Suprapubic skin (tissue), 4 donors: ENCODE data around the gene PTPRA. TPM values are rescaled to one million over a fixed set of nuclear protein-coding genes. Genes with fewer than 3 reads are reported as not detected.
"Not testable (repeated sequence)": the region's sequence is repeated elsewhere in the genome, so short reads cannot be mapped to it uniquely, and the experiment has no call there.

Experiments used
- DNase-seq, 2 donors: peaks; one replicate each; pipeline ENCODE4 v3.0.0-alpha.2; 2019; ENCODE audit warnings: low spot score in 2 of 2
- H3K27ac ChIP-seq: fragments of 200-600 bp; sonication (generic); one replicate; pipeline ENCODE4 v1.5.1; 2019
- H3K27me3 ChIP-seq: fragments of 200-600 bp; sonication (generic); one replicate; pipeline ENCODE4 v1.5.1; 2019
- H3K36me3 ChIP-seq: fragments of 200-600 bp; sonication (generic); one replicate; pipeline ENCODE4 v1.5.1; 2019
- H3K4me1 ChIP-seq: fragments of 200-600 bp; sonication (generic); one replicate; pipeline ENCODE4 v1.5.1; 2019
- H3K4me3 ChIP-seq: fragments of 200-600 bp; sonication (generic); one replicate; pipeline ENCODE4 v1.5.1; 2019; ENCODE audit warnings: mild to moderate bottlenecking
- H3K9me3 ChIP-seq: fragments of 200-600 bp; sonication (generic); one replicate; pipeline ENCODE4 v1.5.1; 2019
- EP300 ChIP-seq: sonication (generic); formaldehyde crosslinking; IDR thresholded peaks from one replicate; pipeline ENCODE4 v1.6.1; 2017; ENCODE audit warnings: antibody characterized with exemption
- POLR2A ChIP-seq, 2 donors: fragments of 450-650 bp; IDR thresholded peaks; one replicate each; pipeline ENCODE4 v1.6.1; 2017; ENCODE audit warnings: antibody characterized with exemption in 2 of 2, mild to moderate bottlenecking in 2 of 2, moderate library complexity in 2 of 2
- POLR2AphosphoS5 ChIP-seq, 3 donors: sonication (generic); formaldehyde crosslinking; IDR thresholded peaks; one replicate each; pipeline ENCODE4 v1.6.1; 2017; ENCODE audit warnings: antibody characterized with exemption in 3 of 3
- WGBS: methylation state at CpG from one replicate; pipeline ENCODE4 v1.1.5; 2018; 5-methylcytosine and 5-hydroxymethylcytosine counted together
- total RNA-seq, 4 donors: library from RNA; depleted of rRNA; stranded (reverse); fragments of >200 nt; gene quantifications; one replicate each; pipeline ENCODE4 v1.1.0, GENCODE V29; 2016
- TF ChIP-seq, protein P1 (sequence below), 2 donors: fragments of 200-600 bp in 1 of 2; fragments of 450-650 bp in 1 of 2; sonication (generic) in 1 of 2; IDR thresholded peaks; one replicate each; pipeline ENCODE4 v1.5.1; 2016 to 2019; ENCODE audit warnings: antibody characterized with exemption in 2 of 2, mild to moderate bottlenecking in 1 of 2, moderate library complexity in 1 of 2

Gene PTPRA, protein sequence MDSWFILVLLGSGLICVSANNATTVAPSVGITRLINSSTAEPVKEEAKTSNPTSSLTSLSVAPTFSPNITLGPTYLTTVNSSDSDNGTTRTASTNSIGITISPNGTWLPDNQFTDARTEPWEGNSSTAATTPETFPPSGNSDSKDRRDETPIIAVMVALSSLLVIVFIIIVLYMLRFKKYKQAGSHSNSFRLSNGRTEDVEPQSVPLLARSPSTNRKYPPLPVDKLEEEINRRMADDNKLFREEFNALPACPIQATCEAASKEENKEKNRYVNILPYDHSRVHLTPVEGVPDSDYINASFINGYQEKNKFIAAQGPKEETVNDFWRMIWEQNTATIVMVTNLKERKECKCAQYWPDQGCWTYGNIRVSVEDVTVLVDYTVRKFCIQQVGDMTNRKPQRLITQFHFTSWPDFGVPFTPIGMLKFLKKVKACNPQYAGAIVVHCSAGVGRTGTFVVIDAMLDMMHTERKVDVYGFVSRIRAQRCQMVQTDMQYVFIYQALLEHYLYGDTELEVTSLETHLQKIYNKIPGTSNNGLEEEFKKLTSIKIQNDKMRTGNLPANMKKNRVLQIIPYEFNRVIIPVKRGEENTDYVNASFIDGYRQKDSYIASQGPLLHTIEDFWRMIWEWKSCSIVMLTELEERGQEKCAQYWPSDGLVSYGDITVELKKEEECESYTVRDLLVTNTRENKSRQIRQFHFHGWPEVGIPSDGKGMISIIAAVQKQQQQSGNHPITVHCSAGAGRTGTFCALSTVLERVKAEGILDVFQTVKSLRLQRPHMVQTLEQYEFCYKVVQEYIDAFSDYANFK
- total RNA-seq, result 10 to 100 TPM; 47.7 to 83.0 (median 73.4) TPM

DNA sequence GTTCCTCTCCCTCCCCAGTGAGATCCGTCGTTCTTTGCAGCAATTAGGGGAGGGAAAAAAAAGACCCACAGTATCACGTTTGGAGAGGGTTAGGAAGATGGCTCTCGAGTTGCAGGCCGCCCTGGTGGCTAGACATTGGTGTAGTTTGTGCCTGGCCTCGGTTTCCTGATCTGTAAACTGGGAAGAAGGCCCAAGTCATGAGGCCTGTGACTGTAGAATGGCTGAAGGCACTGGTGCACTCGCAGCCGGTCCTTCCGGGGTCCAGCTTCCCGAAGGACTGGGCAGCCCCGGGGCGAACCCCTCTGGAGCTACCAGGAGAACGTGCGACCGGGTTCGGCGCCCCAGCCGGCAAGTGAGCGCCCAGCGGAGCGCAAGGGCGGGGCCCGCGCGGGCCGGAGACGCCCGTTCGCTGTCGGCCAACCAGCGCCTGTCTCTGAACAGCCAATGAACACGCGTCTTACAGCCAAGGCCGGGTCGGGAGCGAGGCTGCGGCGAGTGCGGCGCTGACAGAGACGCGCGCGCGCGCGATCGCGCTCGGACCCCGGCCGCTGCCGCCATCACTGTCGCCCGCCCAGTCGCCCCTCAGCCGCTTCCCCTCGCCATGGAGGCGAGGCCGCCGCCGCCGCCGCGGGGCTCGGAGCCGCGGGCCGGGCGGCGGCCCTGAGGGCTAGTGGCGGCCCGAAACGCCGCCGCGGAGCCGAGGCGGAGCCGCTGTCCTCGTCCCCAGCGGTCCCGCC lies at the start of gene PTPRA:
PTPRA (plus strand) TSS at position 472 of the 737 bp plus-strand sequence. CDS start 90,797 bp downstream, outside the sequence.
- Histone ChIP-seq H3K27ac (peak within 1 kb of the TSS; percentile 90), H3K36me3 (no peaks in the 10 kb centered on the region), H3K9me3 (no peaks in the 10 kb centered on the region), H3K27me3 (no peaks in the 10 kb centered on the region), H3K4me1 (peaks cover 47% of the 10 kb centered on the region), H3K4me3 (peak within 1 kb of the TSS; percentile 75)
- under 1% methylated on average over 30 of the region's 83 CpGs for WGBS
- peak; percentile 94 for DNase-seq
- peak; percentile 69 to 75 for TF ChIP-seq POLR2A (IDR thresholded peaks at IDR 0.05)
- TF ChIP-seq, protein P1, sequence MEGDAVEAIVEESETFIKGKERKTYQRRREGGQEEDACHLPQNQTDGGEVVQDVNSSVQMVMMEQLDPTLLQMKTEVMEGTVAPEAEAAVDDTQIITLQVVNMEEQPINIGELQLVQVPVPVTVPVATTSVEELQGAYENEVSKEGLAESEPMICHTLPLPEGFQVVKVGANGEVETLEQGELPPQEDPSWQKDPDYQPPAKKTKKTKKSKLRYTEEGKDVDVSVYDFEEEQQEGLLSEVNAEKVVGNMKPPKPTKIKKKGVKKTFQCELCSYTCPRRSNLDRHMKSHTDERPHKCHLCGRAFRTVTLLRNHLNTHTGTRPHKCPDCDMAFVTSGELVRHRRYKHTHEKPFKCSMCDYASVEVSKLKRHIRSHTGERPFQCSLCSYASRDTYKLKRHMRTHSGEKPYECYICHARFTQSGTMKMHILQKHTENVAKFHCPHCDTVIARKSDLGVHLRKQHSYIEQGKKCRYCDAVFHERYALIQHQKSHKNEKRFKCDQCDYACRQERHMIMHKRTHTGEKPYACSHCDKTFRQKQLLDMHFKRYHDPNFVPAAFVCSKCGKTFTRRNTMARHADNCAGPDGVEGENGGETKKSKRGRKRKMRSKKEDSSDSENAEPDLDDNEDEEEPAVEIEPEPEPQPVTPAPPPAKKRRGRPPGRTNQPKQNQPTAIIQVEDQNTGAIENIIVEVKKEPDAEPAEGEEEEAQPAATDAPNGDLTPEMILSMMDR (IDR thresholded peaks at IDR 0.05), result no peak
- peak in 1 of 3 donors; percentile 39 for TF ChIP-seq POLR2AphosphoS5 (IDR thresholded peaks at IDR 0.05)

DNA sequence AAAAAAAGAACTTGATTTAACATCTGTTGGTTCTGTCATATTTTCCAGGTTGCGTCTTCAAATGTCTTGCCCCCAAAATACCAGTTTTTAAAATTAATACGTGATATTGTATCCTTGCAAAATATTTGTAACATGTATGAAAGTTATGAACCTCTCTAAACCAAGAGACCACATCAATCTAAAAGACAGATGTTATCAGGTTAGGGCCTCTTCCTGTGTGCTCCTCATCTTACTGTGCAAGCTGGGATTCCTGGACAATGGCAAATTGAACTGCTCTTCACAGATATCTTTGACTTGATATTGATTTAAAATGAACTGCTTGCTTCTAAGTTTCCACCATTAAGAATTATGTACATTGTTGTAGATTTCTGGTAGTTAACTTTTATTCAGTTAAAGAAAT lies 47.5 kb upstream of the PTPRA start:
- H3K4me3 ChIP-seq, result no peak overlapping the region
- peaks cover 34% of the 10 kb centered on the region for H3K27me3 ChIP-seq
- WGBS, result 88% methylated on average over 2 of the region's 2 CpGs

DNA sequence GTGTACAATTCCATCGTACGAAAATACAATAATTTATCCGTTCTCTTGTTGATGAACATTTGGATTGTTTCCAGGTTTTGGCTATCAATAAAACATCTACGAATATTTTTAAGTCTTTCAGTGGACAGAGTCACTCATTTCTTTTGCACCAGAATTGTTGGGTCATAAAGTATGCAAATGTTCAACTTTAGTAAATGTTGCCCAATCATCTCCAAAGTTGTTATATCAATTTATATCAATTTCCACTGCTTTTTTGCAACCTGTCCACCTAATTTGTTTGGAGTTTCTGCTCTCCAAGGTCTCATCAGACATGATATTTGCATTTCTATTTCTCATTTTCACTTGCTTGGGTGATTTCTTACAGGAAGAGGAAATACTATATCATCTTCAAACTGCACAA lies 46.6 kb upstream of the PTPRA start:
- Histone ChIP-seq H3K36me3 (no peaks in the 10 kb centered on the region), H3K4me3 (no peak overlapping the region), H3K4me1 (peaks cover 2% of the 10 kb centered on the region), H3K9me3 (no peaks in the 10 kb centered on the region), H3K27ac (no peak overlapping the region), H3K27me3 (peaks cover 25% of the 10 kb centered on the region)
- WGBS, result 90% methylated on average over 4 of the region's 4 CpGs
- TF ChIP-seq POLR2A (IDR thresholded peaks at IDR 0.05) (no peak), EP300 (no peak), POLR2AphosphoS5 (IDR thresholded peaks at IDR 0.05) (no peak)
- TF ChIP-seq, protein P1 (IDR thresholded peaks at IDR 0.05), result no peak
- no peak for DNase-seq

More for the DNA sequence above, 47.5 kb upstream of the PTPRA start:
- H3K4me1 ChIP-seq, result peaks cover 10% of the 10 kb centered on the region
- DNase-seq, result no peak
- no peak for TF ChIP-seq EP300
- TF ChIP-seq, protein P1 (IDR thresholded peaks at IDR 0.05), result no peak
- no peak for TF ChIP-seq POLR2AphosphoS5 (IDR thresholded peaks at IDR 0.05)
- no peak for TF ChIP-seq POLR2A (IDR thresholded peaks at IDR 0.05)
- no peaks in the 10 kb centered on the region for H3K36me3 ChIP-seq
- no peaks in the 10 kb centered on the region for H3K9me3 ChIP-seq
- H3K27ac ChIP-seq, result no peak overlapping the region

DNA sequence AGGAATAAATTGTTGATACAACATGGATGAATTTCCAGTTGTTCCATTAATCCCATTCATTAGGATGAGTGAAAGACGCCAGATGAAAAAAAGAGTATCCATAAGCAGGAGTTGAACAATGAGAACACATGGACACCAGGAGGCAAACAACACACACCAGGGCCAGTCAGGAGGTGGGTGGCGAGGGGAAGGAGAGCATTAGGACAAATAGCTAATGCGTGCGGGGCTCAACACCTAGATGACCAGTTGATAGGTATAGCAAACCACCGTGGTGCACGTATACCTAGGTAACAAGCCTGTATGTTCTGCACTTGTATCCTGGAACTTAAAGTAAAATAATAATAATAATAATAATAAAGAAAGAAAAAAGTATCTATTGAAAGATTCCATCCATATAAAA lies 43.9 kb upstream of the PTPRA start:
- no peak for TF ChIP-seq POLR2AphosphoS5 (IDR thresholded peaks at IDR 0.05)
- TF ChIP-seq, protein P1 (IDR thresholded peaks at IDR 0.05), result no peak
- no peak for TF ChIP-seq POLR2A (IDR thresholded peaks at IDR 0.05)
- no peak for TF ChIP-seq EP300
- WGBS, result 69% methylated on average over 6 of the region's 6 CpGs
- DNase-seq, result peak in 1 of 2 donors; percentile 61
- H3K27ac ChIP-seq, result no peak overlapping the region
- H3K4me1 ChIP-seq, result no peaks in the 10 kb centered on the region
- no peaks in the 10 kb centered on the region for H3K9me3 ChIP-seq
- no peak overlapping the region for H3K4me3 ChIP-seq
- peaks cover 18% of the 10 kb centered on the region for H3K27me3 ChIP-seq
- no peaks in the 10 kb centered on the region for H3K36me3 ChIP-seq

DNA sequence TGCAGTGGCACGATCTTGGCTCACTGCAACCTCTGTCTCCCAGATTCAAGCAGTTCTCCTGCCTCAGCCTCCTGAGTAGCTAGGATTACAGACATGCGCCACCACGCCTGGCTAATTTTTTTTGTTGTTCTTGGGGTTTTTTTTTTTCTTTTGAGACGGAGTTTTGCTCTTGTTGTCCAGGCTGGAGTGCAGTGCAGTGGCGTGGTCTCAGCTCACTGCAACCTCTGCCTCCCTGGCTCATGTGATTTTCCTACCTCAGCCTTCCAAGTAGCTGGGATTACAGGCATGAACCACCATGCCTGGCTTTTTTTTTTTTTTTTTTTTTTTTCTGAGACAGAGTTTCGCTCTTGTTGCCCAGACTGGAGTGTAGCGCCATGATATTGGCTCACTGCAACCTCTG lies 42.1 kb upstream of the PTPRA start:
- H3K4me3 ChIP-seq, H3K9me3 ChIP-seq, H3K36me3 ChIP-seq, H3K27ac ChIP-seq, H3K4me1 ChIP-seq: not testable (repeated sequence)
- peaks cover 13% of the 10 kb centered on the region for H3K27me3 ChIP-seq
- DNase-seq, result peak in 1 of 2 donors; percentile 41
- 80% methylated on average over 7 of the region's 7 CpGs for WGBS
